Esophagus mucosa (tissue), 1 donor: ENCODE measurements around the gene RPUSD3. TPM values are rescaled to one million over a fixed set of nuclear protein-coding genes. Genes with fewer than 3 reads are reported as not detected.

ENCODE experiments used
- ATAC-seq: fragments of 200-7000 bp; cut with Tn5 transposase; one replicate; pipeline ENCODE4 v1.9.1; 2020
- total RNA-seq: library from RNA; stranded (reverse); gene quantifications from one replicate; pipeline ENCODE4 v1.2.4, GENCODE V29; 2023
- donor health status: DM: yes; HTN: yes; CAD: no.

RPUSD3 gene
- total RNA-seq, 1 donor from 2014 or later = 29.1 TPM

DNA sequence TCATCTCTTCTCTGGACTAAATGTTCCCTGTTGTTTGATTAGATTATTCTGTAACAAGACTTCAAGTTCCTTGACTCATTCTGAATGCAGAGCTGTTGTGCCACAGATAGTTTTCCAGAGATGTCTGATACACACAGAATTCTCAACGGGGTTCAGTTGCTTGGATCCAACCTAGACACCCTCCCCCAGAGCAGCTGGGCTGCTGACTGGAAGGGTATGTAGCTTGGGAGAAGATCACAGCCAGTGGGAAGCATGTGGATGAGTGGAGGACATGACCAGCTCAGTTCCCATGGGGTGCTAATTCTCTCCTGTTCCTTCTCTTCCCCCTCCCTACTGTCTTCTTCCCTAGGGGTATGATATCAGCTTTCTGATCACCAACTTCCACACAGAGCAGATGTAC is 40.3 kb downstream of the RPUSD3 start:
- no peak for ATAC-seq

GRCh38 chr3:9800529-9800928 is 43.3 kb downstream of the RPUSD3 start:
- no peak for ATAC-seq

DNA sequence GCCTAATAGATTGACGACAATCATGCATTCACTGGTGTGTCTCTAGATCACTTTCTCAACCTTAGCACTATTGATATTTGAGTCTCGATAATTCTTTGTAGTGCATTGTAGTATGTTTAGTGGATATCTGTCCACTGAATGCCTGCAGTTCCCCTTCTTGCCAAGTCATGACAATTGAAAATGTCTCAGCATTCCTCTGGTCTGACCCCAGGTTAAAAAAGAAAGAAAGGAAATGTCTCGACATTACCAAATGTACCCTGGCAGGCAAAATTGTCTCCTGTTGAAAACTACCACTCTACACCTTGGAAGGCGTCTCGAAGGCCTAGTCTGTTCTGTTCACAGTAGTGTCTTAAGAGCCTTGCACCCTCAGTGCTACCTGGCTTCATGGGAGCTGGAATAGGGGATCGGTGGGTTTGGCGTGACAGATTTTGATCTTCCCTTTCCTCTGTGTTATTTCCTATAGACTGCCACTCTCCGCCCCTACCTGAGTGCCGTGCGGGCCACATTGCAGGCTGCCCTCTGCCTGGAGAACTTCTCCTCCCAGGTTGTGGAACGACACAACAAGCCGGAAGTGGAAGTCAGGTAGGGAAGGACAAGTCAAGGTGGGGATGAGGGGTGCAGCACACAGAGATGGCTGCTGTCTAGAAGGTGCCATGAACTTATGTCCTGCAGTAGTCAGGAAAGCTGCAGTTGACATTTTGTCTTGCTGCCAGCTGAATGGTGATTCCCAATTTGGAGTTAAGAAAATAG is 46.4 kb downstream of the RPUSD3 start:
- ATAC-seq = no peak

DNA sequence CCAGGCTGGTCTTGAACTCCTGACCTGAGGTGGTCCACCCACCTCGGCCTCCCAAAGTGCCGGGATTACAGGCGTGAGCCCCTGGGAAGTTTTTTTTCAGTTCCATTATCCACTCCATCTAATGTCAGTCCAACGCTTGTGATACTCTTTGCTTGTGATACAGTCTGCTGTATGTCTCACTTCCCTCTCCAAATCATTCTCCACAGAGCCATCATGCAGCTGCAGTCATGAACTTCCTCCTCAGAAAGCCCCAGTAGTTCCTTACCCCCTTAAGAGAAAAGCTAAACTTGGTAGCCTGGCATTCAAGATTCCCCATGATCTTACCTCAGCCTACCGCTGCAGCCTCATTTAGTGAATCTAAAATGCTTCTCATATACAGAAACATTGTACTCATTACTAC is 48.6 kb downstream of the RPUSD3 start:
- ATAC-seq = no peak

DNA sequence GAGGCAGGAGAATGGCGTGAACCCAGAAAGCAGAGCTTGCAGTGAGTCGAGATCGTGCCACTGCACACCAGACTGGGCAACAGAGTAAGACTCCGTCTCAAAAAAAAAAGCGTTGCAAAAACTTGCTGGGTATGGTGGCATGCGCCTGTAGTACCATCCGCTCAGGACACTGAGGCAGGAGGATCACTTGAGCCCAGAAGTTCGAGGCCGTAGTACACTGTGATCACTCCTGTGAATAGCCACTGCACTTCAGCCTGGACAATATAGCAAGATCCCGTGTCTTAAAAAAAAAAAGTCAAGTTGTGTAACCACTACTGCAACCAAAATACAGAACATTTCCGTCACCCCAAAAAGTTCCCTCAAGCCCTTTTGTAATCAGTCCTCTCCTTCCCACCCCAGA is 49.4 kb downstream of the RPUSD3 start:
- ATAC-seq = no peak

GRCh38 chr3:9793161-9793781 is 50.5 kb downstream of the RPUSD3 start:
- ATAC-seq = peak; percentile 58

DNA sequence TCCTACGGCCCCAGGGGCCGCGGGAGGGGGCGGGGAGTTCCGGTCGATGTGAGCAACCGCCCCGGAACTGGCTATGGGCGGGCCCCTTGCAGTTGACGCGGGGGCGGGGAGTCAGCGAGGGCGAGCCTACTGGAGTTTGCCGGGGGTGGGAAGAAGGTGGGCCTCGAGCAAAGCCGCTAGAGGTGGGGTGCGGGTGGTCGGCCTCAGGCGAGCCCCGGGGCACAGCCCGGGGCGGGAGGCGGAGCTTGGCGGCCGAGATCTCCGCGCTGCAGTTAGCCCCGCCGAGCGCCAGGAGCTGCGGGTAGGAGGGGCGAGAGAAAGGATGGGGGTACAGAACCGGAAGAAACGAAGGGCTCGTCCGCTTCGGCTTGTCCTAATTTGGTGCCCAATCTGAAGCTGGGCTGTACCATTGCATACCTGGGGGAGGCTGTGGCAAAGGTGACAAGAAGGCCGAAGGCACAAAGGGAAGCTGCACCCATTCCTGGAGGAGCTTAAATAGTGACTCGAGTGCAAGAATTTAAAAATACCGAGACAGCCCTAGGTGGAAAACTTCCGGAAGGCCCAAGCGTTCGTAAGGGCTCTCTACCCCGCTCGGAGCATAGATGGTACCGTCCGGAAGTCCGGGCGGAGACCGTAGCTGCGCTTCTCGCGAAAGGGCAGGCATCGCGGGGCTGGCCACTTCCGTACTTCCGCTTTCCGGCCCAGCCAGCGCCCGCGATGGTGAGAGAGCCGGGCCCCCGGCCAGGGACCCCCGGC is 51.2 kb downstream of the RPUSD3 start, which contains the start of the genes ARPC4 and TADA3:
Gene ARPC4 (plus strand): TSS at position 678 of the 756 bp plus-strand sequence. CDS start 40 bp downstream, at position 718.
Gene TADA3 (minus strand): TSS at position 69 of the 756 bp plus-strand sequence. CDS start 1,007 bp downstream, outside the sequence.
- ATAC-seq = peak; percentile 93

- no peak for ATAC-seq
These were observed 51.9 kb downstream of the RPUSD3 start for GRCh38 chr3:9791790-9792404.

DNA sequence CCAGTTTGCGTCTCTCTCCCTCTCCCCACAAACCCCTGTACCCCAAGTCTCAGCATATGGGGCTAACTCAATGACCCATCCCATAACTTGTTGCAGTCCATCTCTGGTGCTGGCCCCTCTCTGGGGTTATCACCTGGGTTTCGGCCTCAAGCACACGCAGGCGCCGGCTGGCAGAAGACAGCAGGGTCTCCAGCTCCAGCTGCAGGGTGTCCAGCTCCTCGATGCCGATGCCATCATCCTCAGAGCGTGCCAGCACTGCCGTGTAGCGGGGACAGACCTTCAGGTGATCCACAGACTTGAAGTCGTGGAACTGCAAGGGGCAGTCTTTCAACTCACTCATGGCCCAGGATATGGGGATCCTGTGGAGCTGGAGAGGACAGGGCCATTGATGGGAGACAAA is 52.7 kb downstream of the RPUSD3 start:
- ATAC-seq = no peak

Other genes starting within 250 kb of the RPUSD3 start
- gene MTMR14, start 194.5 kb downstream of the RPUSD3 start, total RNA-seq = 22.0 TPM
- gene CPNE9, start 140.2 kb downstream of the RPUSD3 start, total RNA-seq = not detected
- 11.9 TPM for gene BRPF1, start 112.3 kb downstream of the RPUSD3 start, total RNA-seq
- gene OGG1, start 94.1 kb downstream of the RPUSD3 start, total RNA-seq = 9.6 TPM
- 2.6 TPM for gene CAMK1, start 74.1 kb downstream of the RPUSD3 start, total RNA-seq
- gene TADA3, start 51.5 kb downstream of the RPUSD3 start, total RNA-seq = 32.3 TPM
- gene ARPC4, start 50.9 kb downstream of the RPUSD3 start, total RNA-seq = 154 TPM
- gene TTLL3, start 33.7 kb downstream of the RPUSD3 start, total RNA-seq = 12.3 TPM
- not detected for gene CIDEC, start 36.2 kb upstream of the RPUSD3 start, total RNA-seq
- 18.4 TPM for gene JAGN1, start 46.6 kb upstream of the RPUSD3 start, total RNA-seq
- 12.9 TPM for gene IL17RE, start 58.8 kb upstream of the RPUSD3 start, total RNA-seq
- 26.6 TPM for gene IL17RC, start 73.1 kb upstream of the RPUSD3 start, total RNA-seq
- gene CRELD1, start 89.8 kb upstream of the RPUSD3 start, total RNA-seq = 4.6 TPM
- gene PRRT3, start 108.4 kb upstream of the RPUSD3 start, total RNA-seq = 0.56 TPM
- 54.8 TPM for gene EMC3, start 142.8 kb upstream of the RPUSD3 start, total RNA-seq
- 12.5 TPM for gene FANCD2, start 182.4 kb upstream of the RPUSD3 start, total RNA-seq